ENCODE measurements around the gene ABLIM2.

The ABLIM2 gene

GRCh38 chr4:8115203-8115520 is 43.5 kb downstream of the ABLIM2 start:
- DNase-seq = no peak

- DNase-seq = no peak
Measured at GRCh38 chr4:8114456-8115202, 44.0 kb downstream of the ABLIM2 start.

- no peak for DNase-seq
Measured at GRCh38 chr4:8113611-8114377, 44.8 kb downstream of the ABLIM2 start.

- DNase-seq = no peak
Measured at GRCh38 chr4:8112672-8113071, 45.9 kb downstream of the ABLIM2 start.

GRCh38 chr4:8112036-8112576 is 46.5 kb downstream of the ABLIM2 start:
- no peak for DNase-seq

GRCh38 chr4:8110071-8110986 is 48.3 kb downstream of the ABLIM2 start:
- DNase-seq = no peak

GRCh38 chr4:8109406-8110065 is 49.1 kb downstream of the ABLIM2 start:
- no peak for DNase-seq

GRCh38 chr4:8108991-8109390 is 49.6 kb downstream of the ABLIM2 start:
- no peak for DNase-seq

- DNase-seq = no peak
Measured at GRCh38 chr4:8108261-8108660, 50.4 kb downstream of the ABLIM2 start.

- no peak for DNase-seq
Measured at GRCh38 chr4:8107146-8107657, 51.4 kb downstream of the ABLIM2 start.

GRCh38 chr4:8106451-8107025 is 52.1 kb downstream of the ABLIM2 start:
- DNase-seq = no peak

- no peak for DNase-seq
Measured at GRCh38 chr4:8105306-8106100, 53.1 kb downstream of the ABLIM2 start.

GRCh38 chr4:8104491-8105305 is 53.9 kb downstream of the ABLIM2 start:
- DNase-seq = no peak

GRCh38 chr4:8103421-8104390 is 54.9 kb downstream of the ABLIM2 start:
- no peak for DNase-seq

GRCh38 chr4:8102831-8103230 is 55.8 kb downstream of the ABLIM2 start:
- DNase-seq = no peak

GRCh38 chr4:8102076-8102355 is 56.6 kb downstream of the ABLIM2 start:
- no peak for DNase-seq

- no peak for DNase-seq
Measured at GRCh38 chr4:8101213-8102075, 57.2 kb downstream of the ABLIM2 start.

GRCh38 chr4:8099981-8100464 is 58.6 kb downstream of the ABLIM2 start:
- no peak for DNase-seq

All from stimulated activated naive CD4-positive, alpha-beta T cell treated with Interleukin-2 at 50 U/mL for 16 hours (primary cell).